ENCODE measurements around the gene RBM26. TPM values are rescaled to one million over a fixed set of nuclear protein-coding genes. Genes with fewer than 3 reads are reported as not detected.
"Not testable (repeated sequence)": the region's sequence is repeated elsewhere in the genome, so short reads cannot be mapped to it uniquely, and the experiment has no call there.

The RBM26 gene
- total and polyA plus RNA-seq, 2 experiments from 2014 or later, result 11.1 to 19.2 TPM

GRCh38 chr13:79285159-79285558 lies 120.9 kb downstream of the RBM26 start:
- H3K9me2 ChIP-seq (ENCODE audit: insufficient read depth), result no peaks in the 10 kb centered on the region
- no peak overlapping the region for H3K27ac ChIP-seq
- H3K9ac ChIP-seq, result no peak overlapping the region
- H3K4me3 ChIP-seq, result no peak overlapping the region
- no peaks in the 10 kb centered on the region for H3F3A ChIP-seq (ENCODE audit: insufficient read depth)
- in situ Hi-C loops (cut with MboI), result no loop called here
- H3K9me3 ChIP-seq (ENCODE audit: low read depth), result no peaks in the 10 kb centered on the region
- WGBS, 2 experiments (ENCODE audit: low coverage in 1 of 2, low lambda C conversion rate in 2 of 2, missing lambda C conversion rate in 2 of 2), result 39 to 48% methylated on average over 3 of the region's 3 CpGs
- no peaks in the 10 kb centered on the region for H3K4me1 ChIP-seq (ENCODE audit: insufficient read depth)
- TF ChIP-seq EZH2phosphoT487 (IDR thresholded peaks at IDR 0.05; ENCODE audit: insufficient read depth, low read depth) (no peak), EZH2 (IDR thresholded peaks at IDR 0.05; ENCODE audit: insufficient read depth, poor library complexity, severe bottlenecking) (no peak)
- H2AFZ ChIP-seq, result no peak overlapping the region
- no peaks in the 10 kb centered on the region for H3K36me3 ChIP-seq (ENCODE audit: low read depth)
- no peak for DNase-seq
- peaks cover 3% of the 10 kb centered on the region; the same call in 1 of the 2 replicates for H4K20me1 ChIP-seq (ENCODE audit: insufficient read depth)
- H3K27me3 ChIP-seq (replicated peaks; ENCODE audit: insufficient read depth), result peaks cover 5% of the 10 kb centered on the region; the same call in 1 of the 2 replicates
- no peak overlapping the region for H3K4me2 ChIP-seq (ENCODE audit: unreplicated experiment)
- H3K79me2 ChIP-seq (ENCODE audit: insufficient read depth), result no peaks in the 10 kb centered on the region

GRCh38 chr13:79283742-79284141 lies 122.3 kb downstream of the RBM26 start:
- TF ChIP-seq EZH2phosphoT487 (IDR thresholded peaks at IDR 0.05; ENCODE audit: insufficient read depth, low read depth) (no peak), EZH2 (IDR thresholded peaks at IDR 0.05; ENCODE audit: insufficient read depth, poor library complexity, severe bottlenecking) (no peak)
- no peak overlapping the region for H3K27ac ChIP-seq
- H3K4me1 ChIP-seq (ENCODE audit: insufficient read depth), result no peaks in the 10 kb centered on the region
- WGBS, 2 experiments (ENCODE audit: low coverage in 1 of 2, low lambda C conversion rate in 2 of 2, missing lambda C conversion rate in 2 of 2), result 42 to 52% methylated on average over 2 of the region's 2 CpGs
- H3F3A ChIP-seq (ENCODE audit: insufficient read depth), result no peaks in the 10 kb centered on the region
- no peaks in the 10 kb centered on the region for H3K9me2 ChIP-seq (ENCODE audit: insufficient read depth)
- H3K4me3 ChIP-seq, result no peak overlapping the region
- H2AFZ ChIP-seq, result no peak overlapping the region
- no peak for DNase-seq
- no peaks in the 10 kb centered on the region for H3K9me3 ChIP-seq (ENCODE audit: low read depth)
- H4K20me1 ChIP-seq (ENCODE audit: insufficient read depth), result peaks cover 3% of the 10 kb centered on the region; the same call in 1 of the 2 replicates
- no peak overlapping the region for H3K9ac ChIP-seq
- no peaks in the 10 kb centered on the region for H3K79me2 ChIP-seq (ENCODE audit: insufficient read depth)
- peaks cover 5% of the 10 kb centered on the region for H3K27me3 ChIP-seq (replicated peaks; ENCODE audit: insufficient read depth)
- in situ Hi-C loops (cut with MboI), result no loop called here
- no peak overlapping the region for H3K4me2 ChIP-seq (ENCODE audit: unreplicated experiment)
- H3K36me3 ChIP-seq (ENCODE audit: low read depth), result no peaks in the 10 kb centered on the region

GRCh38 chr13:79282976-79283375 lies 123.1 kb downstream of the RBM26 start:
- Histone ChIP-seq H2AFZ (no peak overlapping the region), H4K20me1 (ENCODE audit: insufficient read depth) (peaks cover 3% of the 10 kb centered on the region; the same call in 1 of the 2 replicates), H3K27ac (no peak overlapping the region), H3K9me2 (ENCODE audit: insufficient read depth) (no peaks in the 10 kb centered on the region), H3K4me2 (ENCODE audit: unreplicated experiment) (no peak overlapping the region), H3K27me3 (replicated peaks; ENCODE audit: insufficient read depth) (peaks cover 5% of the 10 kb centered on the region), H3K9ac (no peak overlapping the region), H3K79me2 (ENCODE audit: insufficient read depth) (no peaks in the 10 kb centered on the region), H3K4me3 (no peak overlapping the region), H3K9me3 (ENCODE audit: low read depth) (no peaks in the 10 kb centered on the region), H3F3A (ENCODE audit: insufficient read depth) (no peaks in the 10 kb centered on the region), H3K4me1 (ENCODE audit: insufficient read depth) (no peaks in the 10 kb centered on the region), H3K36me3 (ENCODE audit: low read depth) (no peaks in the 10 kb centered on the region)
- in situ Hi-C loops (cut with MboI), result no loop called here
- TF ChIP-seq EZH2 (IDR thresholded peaks at IDR 0.05; ENCODE audit: insufficient read depth, poor library complexity, severe bottlenecking) (no peak), EZH2phosphoT487 (IDR thresholded peaks at IDR 0.05; ENCODE audit: insufficient read depth, low read depth) (no peak)
- DNase-seq, result no peak
- WGBS, 2 experiments (ENCODE audit: low coverage in 1 of 2, low lambda C conversion rate in 2 of 2, missing lambda C conversion rate in 2 of 2), result 15 to 16% methylated on average over 3 of the region's 3 CpGs

- Histone ChIP-seq H3K79me2 (ENCODE audit: insufficient read depth) (no peaks in the 10 kb centered on the region), H3K36me3 (ENCODE audit: low read depth) (no peaks in the 10 kb centered on the region), H3K9me2 (ENCODE audit: insufficient read depth) (no peaks in the 10 kb centered on the region), H3K9me3 (ENCODE audit: low read depth) (no peaks in the 10 kb centered on the region), H3K27ac (no peak overlapping the region), H3K4me3 (no peak overlapping the region), H2AFZ (no peak overlapping the region), H3K4me1 (ENCODE audit: insufficient read depth) (no peaks in the 10 kb centered on the region), H3K27me3 (replicated peaks; ENCODE audit: insufficient read depth) (peaks cover 5% of the 10 kb centered on the region), H3F3A (ENCODE audit: insufficient read depth) (no peaks in the 10 kb centered on the region), H3K9ac (no peak overlapping the region), H4K20me1 (ENCODE audit: insufficient read depth) (peaks cover 3% of the 10 kb centered on the region; the same call in 1 of the 2 replicates), H3K4me2 (ENCODE audit: unreplicated experiment) (no peak overlapping the region)
- TF ChIP-seq EZH2 (IDR thresholded peaks at IDR 0.05; ENCODE audit: insufficient read depth, poor library complexity, severe bottlenecking) (no peak), EZH2phosphoT487 (IDR thresholded peaks at IDR 0.05; ENCODE audit: insufficient read depth, low read depth) (no peak)
- WGBS, 2 experiments (ENCODE audit: low coverage in 1 of 2, low lambda C conversion rate in 2 of 2, missing lambda C conversion rate in 2 of 2), result 17 to 21% methylated on average over 4 of the region's 4 CpGs
- in situ Hi-C loops (cut with MboI), result no loop called here
- DNase-seq, result no peak
These were observed 123.5 kb downstream of the RBM26 start for GRCh38 chr13:79282508-79282907.

GRCh38 chr13:79281339-79281747 lies 124.7 kb downstream of the RBM26 start:
- 25 to 53% methylated on average over 3 of the region's 3 CpGs for WGBS, 2 experiments (ENCODE audit: low coverage in 1 of 2, low lambda C conversion rate in 2 of 2, missing lambda C conversion rate in 2 of 2)
- Histone ChIP-seq H4K20me1 (ENCODE audit: insufficient read depth) (peaks cover 3% of the 10 kb centered on the region; the same call in 1 of the 2 replicates), H3K4me3 (no peak overlapping the region), H3K27ac (no peak overlapping the region), H3F3A (ENCODE audit: insufficient read depth) (no peaks in the 10 kb centered on the region), H2AFZ (no peak overlapping the region), H3K4me2 (ENCODE audit: unreplicated experiment) (no peak overlapping the region), H3K9me2 (ENCODE audit: insufficient read depth) (no peaks in the 10 kb centered on the region), H3K4me1 (ENCODE audit: insufficient read depth) (no peaks in the 10 kb centered on the region), H3K9me3 (ENCODE audit: low read depth) (no peaks in the 10 kb centered on the region), H3K27me3 (replicated peaks; ENCODE audit: insufficient read depth) (peaks cover 5% of the 10 kb centered on the region), H3K9ac (no peak overlapping the region), H3K79me2 (ENCODE audit: insufficient read depth) (no peaks in the 10 kb centered on the region), H3K36me3 (ENCODE audit: low read depth) (no peaks in the 10 kb centered on the region)
- in situ Hi-C loops (cut with MboI), result no loop called here
- DNase-seq, result no peak
- TF ChIP-seq EZH2 (IDR thresholded peaks at IDR 0.05; ENCODE audit: insufficient read depth, poor library complexity, severe bottlenecking) (no peak), EZH2phosphoT487 (IDR thresholded peaks at IDR 0.05; ENCODE audit: insufficient read depth, low read depth) (no peak)

- H3K4me3 ChIP-seq; H3K4me1 ChIP-seq (ENCODE audit: insufficient read depth); H3K27ac ChIP-seq; H4K20me1 ChIP-seq (ENCODE audit: insufficient read depth); H3K36me3 ChIP-seq (ENCODE audit: low read depth); H3K79me2 ChIP-seq (ENCODE audit: insufficient read depth); H3K9ac ChIP-seq; H2AFZ ChIP-seq; H3K9me2 ChIP-seq (ENCODE audit: insufficient read depth); H3F3A ChIP-seq (ENCODE audit: insufficient read depth); DNase-seq; H3K9me3 ChIP-seq (ENCODE audit: low read depth); H3K27me3 ChIP-seq (replicated peaks; ENCODE audit: insufficient read depth); H3K4me2 ChIP-seq (ENCODE audit: unreplicated experiment); in situ Hi-C loops (cut with MboI): not testable (repeated sequence)
- 42 to 43% methylated on average over 11 to 12 of the region's 12 CpGs for WGBS, 2 experiments (ENCODE audit: low coverage in 1 of 2, low lambda C conversion rate in 2 of 2, missing lambda C conversion rate in 2 of 2)
These were observed 126.3 kb downstream of the RBM26 start for GRCh38 chr13:79279735-79280134.
